Neural crest cell (in vitro differentiated cells): Measurements from ENCODE around the gene SUMO3. TPM values are rescaled to one million over a fixed set of nuclear protein-coding genes. Genes with fewer than 3 reads are reported as not detected.
A peak's percentile ranks its signal among the peaks of the same experiment; 100 is the strongest.

Experiments
- DNase-seq: peaks from one replicate; pipeline ENCODE4 v3.0.0; 2021; ENCODE audit warnings: low read depth, mixed read lengths, low spot score
- H3K27ac Mint-ChIP-seq: one replicate; pipeline ENCODE4 v1.8.0; 2021; ENCODE audit warnings: mild to moderate bottlenecking, mixed read lengths; ENCODE audit not compliant: unreplicated experiment
- H3K27me3 Mint-ChIP-seq: 2 replicates; pipeline ENCODE4 v1.8.0; 2021; ENCODE audit warnings: low read depth, mild to moderate bottlenecking, mixed read lengths
- H3K36me3 Mint-ChIP-seq: 2 replicates; pipeline ENCODE4 v1.8.0; 2021; ENCODE audit warnings: low read depth, mild to moderate bottlenecking, mixed read lengths
- H3K4me1 Mint-ChIP-seq: 2 replicates; pipeline ENCODE4 v1.8.0; 2021; ENCODE audit warnings: mixed read lengths
- H3K4me3 Mint-ChIP-seq: one replicate; pipeline ENCODE4 v1.8.0; 2021; ENCODE audit warnings: mild to moderate bottlenecking, mixed read lengths
- H3K9me3 Mint-ChIP-seq: 2 replicates; pipeline ENCODE4 v1.8.0; 2021; ENCODE audit warnings: mixed read lengths
- total RNA-seq: library from RNA; stranded (reverse); gene quantifications from 2 replicates; pipeline ENCODE4 v1.2.1, GENCODE V29; 2021
- TF ChIP-seq, protein P1 (sequence below): fragments of 200-600 bp; sonication (generic); conservative IDR thresholded peaks from 2 replicates; pipeline ENCODE4 v1.5.0; 2021; ENCODE audit warnings: antibody characterized with exemption, mild to moderate bottlenecking

Gene SUMO3
- total RNA-seq, 1 donor from 2014 or later, result 97.7 TPM

DNA sequence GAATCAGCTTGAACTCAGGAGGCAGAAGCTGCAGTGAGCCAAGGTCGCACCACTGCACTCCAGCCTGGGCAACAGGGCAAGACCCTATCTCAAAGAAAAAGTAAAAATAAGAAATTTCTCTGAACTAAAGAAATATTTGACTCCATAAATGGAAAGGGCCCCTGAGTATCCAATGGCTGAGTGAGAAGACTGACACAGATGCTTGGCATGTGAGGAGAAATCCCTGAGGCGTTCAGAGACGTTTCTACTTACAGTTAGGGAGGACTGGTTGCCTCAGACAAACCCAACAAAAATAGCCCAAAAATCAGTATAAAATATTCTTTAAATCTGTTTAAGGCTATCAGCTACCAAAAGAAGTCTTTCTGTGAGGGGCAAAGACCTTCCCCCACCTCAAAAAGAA is 3.0 kb upstream of the SUMO3 start:
- Mint-ChIP-seq H3K9me3 (peaks cover 19% of the 10 kb centered on the region), H3K27me3 (peaks cover 5% of the 10 kb centered on the region), H3K27ac (no peak overlapping the region), H3K36me3 (peaks cover 17% of the 10 kb centered on the region), H3K4me3 (peak overlapping the region; percentile 51), H3K4me1 (peaks cover 6% of the 10 kb centered on the region)
- no peak for DNase-seq
- TF ChIP-seq, protein P1, sequence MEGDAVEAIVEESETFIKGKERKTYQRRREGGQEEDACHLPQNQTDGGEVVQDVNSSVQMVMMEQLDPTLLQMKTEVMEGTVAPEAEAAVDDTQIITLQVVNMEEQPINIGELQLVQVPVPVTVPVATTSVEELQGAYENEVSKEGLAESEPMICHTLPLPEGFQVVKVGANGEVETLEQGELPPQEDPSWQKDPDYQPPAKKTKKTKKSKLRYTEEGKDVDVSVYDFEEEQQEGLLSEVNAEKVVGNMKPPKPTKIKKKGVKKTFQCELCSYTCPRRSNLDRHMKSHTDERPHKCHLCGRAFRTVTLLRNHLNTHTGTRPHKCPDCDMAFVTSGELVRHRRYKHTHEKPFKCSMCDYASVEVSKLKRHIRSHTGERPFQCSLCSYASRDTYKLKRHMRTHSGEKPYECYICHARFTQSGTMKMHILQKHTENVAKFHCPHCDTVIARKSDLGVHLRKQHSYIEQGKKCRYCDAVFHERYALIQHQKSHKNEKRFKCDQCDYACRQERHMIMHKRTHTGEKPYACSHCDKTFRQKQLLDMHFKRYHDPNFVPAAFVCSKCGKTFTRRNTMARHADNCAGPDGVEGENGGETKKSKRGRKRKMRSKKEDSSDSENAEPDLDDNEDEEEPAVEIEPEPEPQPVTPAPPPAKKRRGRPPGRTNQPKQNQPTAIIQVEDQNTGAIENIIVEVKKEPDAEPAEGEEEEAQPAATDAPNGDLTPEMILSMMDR, result no peak

DNA sequence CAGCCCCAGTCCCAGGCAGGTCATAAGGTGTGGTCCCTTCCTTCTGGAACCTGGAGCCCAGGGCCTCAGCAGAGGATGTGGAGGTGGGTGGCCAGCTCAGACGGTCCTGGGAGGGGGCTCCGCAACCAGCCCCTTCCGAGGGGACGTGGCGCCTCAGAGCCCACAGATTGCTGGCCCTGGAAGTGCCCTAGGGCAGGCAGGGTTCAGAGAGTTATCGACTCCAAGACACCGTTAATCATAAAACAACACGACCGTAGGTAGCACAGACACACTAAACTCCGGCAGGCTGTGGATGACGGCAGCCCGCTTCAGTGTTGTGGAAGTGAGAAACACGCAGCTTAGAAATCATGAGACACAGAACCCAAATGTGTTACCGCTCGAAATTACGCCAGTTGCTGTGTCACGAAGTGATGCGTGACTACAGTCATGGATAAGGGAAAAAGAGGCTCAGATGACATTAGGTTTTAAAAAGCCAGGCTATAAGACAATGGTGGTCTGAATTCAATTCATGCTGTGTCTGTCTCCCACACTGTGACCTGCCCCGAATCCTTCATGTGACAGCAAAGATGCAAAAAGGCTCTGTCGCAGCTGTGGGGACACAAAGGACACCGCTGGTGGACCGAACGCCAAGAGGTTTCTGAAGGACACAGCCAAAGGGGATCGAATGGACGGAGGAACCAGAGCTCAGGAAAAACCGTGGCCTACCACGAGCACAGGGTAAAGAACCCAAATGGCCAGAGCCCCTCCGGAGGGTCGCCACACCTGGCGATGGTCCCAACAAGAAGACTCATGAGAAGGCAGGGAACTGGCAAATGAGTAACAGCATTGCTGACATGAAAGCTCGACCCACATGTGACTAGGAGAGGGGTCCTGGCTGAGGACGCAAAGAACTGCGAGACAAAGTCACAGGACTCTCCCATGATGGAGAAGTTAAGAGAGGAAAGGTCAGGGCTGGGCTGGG is 1.7 kb upstream of the SUMO3 start:
- Mint-ChIP-seq H3K27ac (no peak overlapping the region), H3K27me3 (peaks cover 5% of the 10 kb centered on the region), H3K36me3 (peaks cover 17% of the 10 kb centered on the region), H3K4me3 (peak overlapping the region; percentile 77), H3K9me3 (peaks cover 19% of the 10 kb centered on the region), H3K4me1 (peaks cover 9% of the 10 kb centered on the region)
- no peak for DNase-seq
- TF ChIP-seq, protein P1, result no peak

DNA sequence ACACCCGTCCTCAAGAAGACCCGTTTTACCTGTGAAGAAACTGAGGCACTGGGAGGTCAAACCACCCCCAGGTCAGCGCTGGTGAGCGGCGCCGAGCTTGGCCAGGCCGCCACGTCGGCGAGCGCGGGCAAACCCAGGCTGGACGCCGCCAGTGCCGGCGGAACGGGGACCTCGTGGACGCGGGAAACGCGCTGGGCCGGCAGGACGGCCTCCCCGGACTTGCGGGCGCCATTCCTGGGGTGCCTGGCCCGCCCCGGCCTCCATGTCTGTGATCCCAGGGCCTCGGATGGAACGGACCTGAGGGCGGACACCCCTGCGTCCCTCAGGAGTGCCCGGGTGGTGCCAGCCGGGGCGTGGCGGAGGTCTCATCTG is 764 bp upstream of the SUMO3 start:
- peaks cover 9% of the 10 kb centered on the region for H3K4me1 Mint-ChIP-seq
- H3K4me3 Mint-ChIP-seq, result peak overlapping the region; percentile 77
- peaks cover 17% of the 10 kb centered on the region for H3K9me3 Mint-ChIP-seq
- peaks cover 14% of the 10 kb centered on the region for H3K36me3 Mint-ChIP-seq
- DNase-seq, result no peak
- peaks cover 3% of the 10 kb centered on the region for H3K27me3 Mint-ChIP-seq
- H3K27ac Mint-ChIP-seq, result no peak overlapping the region
- TF ChIP-seq, protein P1, result no peak

DNA sequence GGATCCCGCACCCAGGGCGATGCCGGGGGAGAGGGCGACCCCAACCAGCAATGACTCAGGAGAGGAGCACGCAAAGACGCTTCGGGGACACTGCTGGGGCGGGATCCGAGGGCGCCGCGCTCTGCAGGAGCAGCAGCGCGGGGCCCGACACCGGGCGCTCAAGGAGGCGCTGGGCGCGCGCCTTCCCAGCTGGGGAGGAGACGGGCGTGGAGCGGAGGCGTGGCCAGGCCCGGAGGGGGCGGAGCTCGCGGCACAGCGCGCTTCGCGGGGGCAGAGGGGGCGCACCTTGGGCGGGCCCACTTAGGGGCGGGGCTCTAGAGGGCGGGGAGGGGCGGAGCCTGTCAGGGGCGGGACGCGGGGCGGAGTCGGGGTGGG is 369 bp downstream of the SUMO3 start:
- TF ChIP-seq, protein P1, result no peak
- Mint-ChIP-seq H3K9me3 (peaks cover 9% of the 10 kb centered on the region), H3K36me3 (peaks cover 10% of the 10 kb centered on the region), H3K4me3 (peak overlapping the region; percentile 59), H3K27me3 (no peaks in the 10 kb centered on the region), H3K4me1 (peaks cover 9% of the 10 kb centered on the region), H3K27ac (no peak overlapping the region)
- DNase-seq, result peak; percentile 82

DNA sequence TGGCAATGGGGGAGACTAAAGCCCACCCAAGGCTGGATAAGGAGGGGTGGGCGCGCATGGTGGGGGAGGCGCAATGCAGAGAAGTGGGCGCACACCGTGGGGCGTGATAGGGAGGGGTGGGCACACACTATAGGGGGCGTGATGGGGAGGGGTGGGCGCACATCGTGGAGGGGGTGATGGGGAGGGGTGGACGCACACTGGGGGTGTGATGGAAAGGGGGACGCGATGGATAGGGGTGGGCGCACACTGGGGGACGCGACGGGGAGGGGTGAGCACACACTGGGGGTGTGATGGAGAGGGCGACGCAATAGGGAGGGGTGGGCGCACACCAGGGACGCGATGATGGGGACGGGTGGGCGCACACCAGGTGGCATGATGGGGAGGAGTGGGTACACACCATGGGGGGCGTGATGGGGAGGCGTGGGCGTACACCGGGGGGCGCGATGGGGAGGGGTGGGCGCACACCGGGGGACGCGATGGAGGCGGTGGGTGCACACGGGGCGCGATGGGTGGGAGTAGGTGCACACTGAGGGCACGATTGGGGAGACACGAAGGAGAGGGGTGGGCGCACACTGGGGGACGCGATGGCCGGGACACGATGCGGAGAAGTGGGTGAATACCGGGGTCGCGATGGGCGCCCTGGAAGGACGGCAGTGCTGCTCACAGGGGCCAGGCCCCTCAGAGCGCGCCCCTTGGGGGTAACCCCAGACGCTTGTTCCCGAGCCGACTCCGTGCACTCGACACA is 929 bp downstream of the SUMO3 start:
- DNase-seq, result no peak
- H3K27me3 Mint-ChIP-seq, result no peaks in the 10 kb centered on the region
- H3K4me3 Mint-ChIP-seq, result peak overlapping the region; percentile 91
- H3K36me3 Mint-ChIP-seq, result peaks cover 8% of the 10 kb centered on the region
- H3K4me1 Mint-ChIP-seq, result peaks cover 9% of the 10 kb centered on the region
- peaks cover 4% of the 10 kb centered on the region for H3K9me3 Mint-ChIP-seq
- H3K27ac Mint-ChIP-seq, result no peak overlapping the region
- TF ChIP-seq, protein P1, result no peak
